Measurements from ENCODE around the gene PIP5K1A.

The PIP5K1A gene, protein sequence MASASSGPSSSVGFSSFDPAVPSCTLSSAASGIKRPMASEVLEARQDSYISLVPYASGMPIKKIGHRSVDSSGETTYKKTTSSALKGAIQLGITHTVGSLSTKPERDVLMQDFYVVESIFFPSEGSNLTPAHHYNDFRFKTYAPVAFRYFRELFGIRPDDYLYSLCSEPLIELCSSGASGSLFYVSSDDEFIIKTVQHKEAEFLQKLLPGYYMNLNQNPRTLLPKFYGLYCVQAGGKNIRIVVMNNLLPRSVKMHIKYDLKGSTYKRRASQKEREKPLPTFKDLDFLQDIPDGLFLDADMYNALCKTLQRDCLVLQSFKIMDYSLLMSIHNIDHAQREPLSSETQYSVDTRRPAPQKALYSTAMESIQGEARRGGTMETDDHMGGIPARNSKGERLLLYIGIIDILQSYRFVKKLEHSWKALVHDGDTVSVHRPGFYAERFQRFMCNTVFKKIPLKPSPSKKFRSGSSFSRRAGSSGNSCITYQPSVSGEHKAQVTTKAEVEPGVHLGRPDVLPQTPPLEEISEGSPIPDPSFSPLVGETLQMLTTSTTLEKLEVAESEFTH

DNA sequence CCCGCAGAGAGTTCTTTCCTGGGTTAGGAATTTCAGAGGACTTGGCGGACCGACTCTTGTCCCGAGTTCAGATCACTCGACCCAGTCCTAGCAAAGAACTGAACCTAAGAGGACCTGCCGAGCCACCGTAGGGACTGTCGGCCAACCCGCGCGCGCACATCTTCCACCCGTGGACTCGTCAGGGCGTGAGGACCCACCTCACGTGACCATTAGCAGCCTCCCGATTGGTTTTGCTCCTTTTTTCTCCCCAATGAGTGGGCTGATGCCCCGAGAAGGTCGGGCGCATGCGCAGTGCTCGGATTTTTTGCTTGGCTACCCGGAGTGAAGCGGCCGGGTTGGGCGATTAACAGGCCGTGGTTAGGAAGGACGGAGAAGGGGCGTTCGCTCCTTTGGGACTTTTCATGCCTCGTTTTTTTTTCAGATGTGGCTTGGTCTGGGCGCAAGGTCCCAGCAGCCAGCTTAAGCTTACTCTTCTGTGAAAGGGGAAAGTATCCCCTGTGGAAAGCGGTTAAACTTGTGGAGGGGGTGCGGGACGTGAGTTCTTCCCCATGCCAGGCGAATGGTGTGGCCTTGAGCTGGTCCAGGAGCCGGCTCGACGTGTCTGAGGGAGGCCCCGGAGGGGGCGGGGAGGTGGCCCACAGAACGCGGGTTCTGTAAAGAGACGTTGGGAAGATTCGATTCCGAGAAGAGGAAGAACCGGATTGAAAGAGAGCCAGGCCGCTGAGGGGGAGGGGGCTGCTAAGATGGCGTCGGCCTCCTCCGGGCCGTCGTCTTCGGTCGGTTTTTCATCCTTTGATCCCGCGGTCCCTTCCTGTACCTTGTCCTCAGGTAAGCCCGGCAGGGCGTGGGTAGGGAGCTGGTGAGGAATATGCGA lies at the start of gene PIP5K1A:
PIP5K1A (plus strand) TSS at position 299 of the 874 bp plus-strand sequence; CDS start at position 744, 445 bp downstream.
- Histone ChIP-seq H3K4me3 (peak within 1 kb of the TSS; percentile 82 to 85), H3K4me1 (peaks cover 0 to 53% (median 34%) of the 10 kb centered on the region in 4 donors), H3K27ac (peak within 1 kb of the TSS; percentile 89 to 91), H3K36me3 (peaks cover 0 to 13% (median 12%) of the 10 kb centered on the region in 3 donors), H3K27me3 (no peaks in the 10 kb centered on the region), H3K9me3 (no peaks in the 10 kb centered on the region)
- no peak for TF ChIP-seq CTCF (IDR thresholded peaks at IDR 0.05)
- intact Hi-C loops (cut with DNase I; ENCODE audit: low total_unique reads), result loop anchor here (10.0 kb wide), 1 partner anchor 146 kb away; the partner anchor contains the start of gene RFX5
- peak; percentile 99 for DNase-seq

DNA sequence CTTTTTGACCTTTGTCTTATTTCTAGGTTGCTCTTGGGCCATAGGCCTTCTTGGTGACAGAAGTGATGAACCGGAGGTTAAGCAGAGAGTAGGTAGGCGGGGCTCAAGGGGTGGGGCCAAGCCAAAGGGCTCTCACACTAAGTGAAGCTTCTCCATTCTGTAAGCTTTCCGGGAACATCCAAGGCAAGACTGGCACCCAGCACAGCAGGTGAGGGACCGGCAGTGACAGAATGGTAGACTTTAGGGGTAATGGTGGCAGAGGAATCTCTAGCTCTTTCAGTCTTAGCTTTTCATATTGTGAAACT lies 41.9 kb upstream of the PIP5K1A start, which contains the start of gene TNFAIP8L2:
TNFAIP8L2 (plus strand) TSS at position 135 of the 305 bp plus-strand sequence. CDS start 2,049 bp downstream, outside the sequence.
- Histone ChIP-seq H3K4me3 (peak within 1 kb of the TSS; percentile 5 to 6), H3K4me1 (peaks cover 0 to 9% (median 0%) of the 10 kb centered on the region in 4 donors), H3K36me3 (peaks cover 13 to 55% (median 46%) of the 10 kb centered on the region in 3 donors), H3K27me3 (no peaks in the 10 kb centered on the region), H3K27ac (peak within 1 kb of the TSS in 1 of 2 donors; percentile 4), H3K9me3 (no peaks in the 10 kb centered on the region)
- DNase-seq, result peak in 1 of 2 donors; percentile 57
- intact Hi-C loops (cut with DNase I; ENCODE audit: low total_unique reads), result loop anchor here (5.0 to 10.0 kb wide), 2 partner anchors 54 to 132 kb away; no protein-coding TSS in a partner anchor
- TF ChIP-seq CTCF (IDR thresholded peaks at IDR 0.05), result no peak

DNA sequence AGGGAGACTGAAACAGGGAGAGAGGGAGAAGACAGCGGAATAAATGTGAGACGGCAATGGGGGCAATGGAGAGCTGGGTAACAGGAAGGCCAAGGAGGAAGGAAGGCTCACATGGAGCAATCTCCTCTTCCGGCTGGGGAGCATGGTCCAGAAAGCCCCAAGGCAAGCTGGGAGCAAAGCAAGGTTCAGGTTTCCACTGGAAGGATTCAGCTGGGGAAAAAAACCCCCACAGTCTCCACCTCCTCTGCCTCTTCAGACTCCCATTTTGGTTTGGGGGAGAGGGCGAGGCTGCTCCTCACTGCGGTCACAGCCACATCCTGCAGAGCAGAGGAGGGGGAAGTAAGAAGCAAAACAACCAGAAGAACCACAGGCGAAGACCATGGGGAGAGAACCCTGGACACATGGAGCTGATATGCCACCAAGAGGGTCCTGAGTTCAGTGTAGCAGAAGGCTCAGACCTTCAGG lies 41.3 kb upstream of the PIP5K1A start:
- no peak for TF ChIP-seq CTCF (IDR thresholded peaks at IDR 0.05)
- H3K4me3 ChIP-seq, result peak overlapping the region; percentile 5 to 6
- intact Hi-C loops (cut with DNase I; ENCODE audit: low total_unique reads), result loop anchor here (5.0 to 10.0 kb wide), 2 partner anchors 55 to 132 kb away; no protein-coding TSS in a partner anchor
- no peaks in the 10 kb centered on the region for H3K27me3 ChIP-seq
- DNase-seq, result no peak
- H3K27ac ChIP-seq, result no peak overlapping the region
- H3K4me1 ChIP-seq, result peaks cover 0 to 9% (median 0%) of the 10 kb centered on the region in 4 donors
- peaks cover 13 to 61% (median 50%) of the 10 kb centered on the region in 3 donors for H3K36me3 ChIP-seq
- no peaks in the 10 kb centered on the region for H3K9me3 ChIP-seq

- H3K4me3 ChIP-seq, result no peak overlapping the region
- no peak for DNase-seq
- peaks cover 0 to 12% (median under 1%) of the 10 kb centered on the region in 4 donors for H3K4me1 ChIP-seq
- H3K36me3 ChIP-seq, result peaks cover 13 to 63% (median 50%) of the 10 kb centered on the region in 3 donors
- H3K9me3 ChIP-seq, result no peaks in the 10 kb centered on the region
- intact Hi-C loops (cut with DNase I; ENCODE audit: low total_unique reads), result loop anchor here (5.0 to 10.0 kb wide), 2 partner anchors 56 to 134 kb away; no protein-coding TSS in a partner anchor
- no peak overlapping the region for H3K27ac ChIP-seq
- no peak for TF ChIP-seq CTCF (IDR thresholded peaks at IDR 0.05)
- no peaks in the 10 kb centered on the region for H3K27me3 ChIP-seq
These were observed 40.0 kb upstream of the PIP5K1A start for GRCh38 chr1:151158326-151158725.

- H3K9me3 ChIP-seq, result no peaks in the 10 kb centered on the region
- no peaks in the 10 kb centered on the region for H3K27me3 ChIP-seq
- H3K36me3 ChIP-seq, result peaks cover 13 to 63% (median 50%) of the 10 kb centered on the region in 3 donors
- no peak overlapping the region for H3K4me3 ChIP-seq
- H3K27ac ChIP-seq, result no peak overlapping the region
- H3K4me1 ChIP-seq, result peaks cover 0 to 17% (median 3%) of the 10 kb centered on the region in 4 donors
- intact Hi-C loops (cut with DNase I; ENCODE audit: low total_unique reads), result loop anchor here (5.0 to 10.0 kb wide), 2 partner anchors 56 to 134 kb away; no protein-coding TSS in a partner anchor
- DNase-seq, result no peak
- no peak for TF ChIP-seq CTCF (IDR thresholded peaks at IDR 0.05)
These were observed 39.6 kb upstream of the PIP5K1A start for GRCh38 chr1:151158751-151159251.
